Esophagus muscularis mucosa (tissue), 3 donors: ENCODE data around the gene PIP5K1A.

Experiments used
- POLR2A ChIP-seq: fragments of 450-650 bp; IDR thresholded peaks from one replicate; pipeline ENCODE4 v1.6.1; 2017; ENCODE audit warnings: antibody characterized with exemption, moderate library complexity, mild to moderate bottlenecking, low read depth
- POLR2AphosphoS5 ChIP-seq, 2 donors: sonication (generic); formaldehyde crosslinking; IDR thresholded peaks; one replicate each; pipeline ENCODE4 v1.6.1; 2017; ENCODE audit warnings: antibody characterized with exemption in 2 of 2
- TF ChIP-seq, protein P1 (sequence below), 3 experiments: fragments of 200-600 bp in 2 of 3; fragments of 450-650 bp in 1 of 3; sonication (generic) in 2 of 3; IDR thresholded peaks; one replicate each; pipeline ENCODE4 v1.5.1; 2017 to 2019; ENCODE audit warnings: antibody characterized with exemption in 3 of 3, mild to moderate bottlenecking in 2 of 3, moderate library complexity in 1 of 3

DNA sequence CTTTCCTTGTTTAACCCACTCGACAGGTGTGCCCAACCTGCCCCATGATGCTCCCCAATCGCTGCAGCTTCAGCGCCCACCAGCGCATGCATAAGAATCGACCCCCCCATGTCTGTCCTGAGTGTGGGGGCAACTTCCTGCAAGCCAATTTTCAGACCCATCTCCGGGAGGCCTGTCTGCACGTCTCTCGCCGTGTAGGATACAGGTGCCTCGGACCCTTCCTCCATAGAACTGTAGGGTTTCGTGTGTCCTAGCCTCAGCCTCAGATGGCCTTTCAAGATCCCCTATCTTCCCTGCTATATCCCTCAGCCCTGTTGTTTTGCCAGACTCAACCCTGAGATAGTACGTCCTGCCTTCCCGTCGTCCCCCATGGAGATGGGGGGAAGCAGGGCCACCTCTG is 90.2 kb downstream of the PIP5K1A start:
- TF ChIP-seq, protein P1, sequence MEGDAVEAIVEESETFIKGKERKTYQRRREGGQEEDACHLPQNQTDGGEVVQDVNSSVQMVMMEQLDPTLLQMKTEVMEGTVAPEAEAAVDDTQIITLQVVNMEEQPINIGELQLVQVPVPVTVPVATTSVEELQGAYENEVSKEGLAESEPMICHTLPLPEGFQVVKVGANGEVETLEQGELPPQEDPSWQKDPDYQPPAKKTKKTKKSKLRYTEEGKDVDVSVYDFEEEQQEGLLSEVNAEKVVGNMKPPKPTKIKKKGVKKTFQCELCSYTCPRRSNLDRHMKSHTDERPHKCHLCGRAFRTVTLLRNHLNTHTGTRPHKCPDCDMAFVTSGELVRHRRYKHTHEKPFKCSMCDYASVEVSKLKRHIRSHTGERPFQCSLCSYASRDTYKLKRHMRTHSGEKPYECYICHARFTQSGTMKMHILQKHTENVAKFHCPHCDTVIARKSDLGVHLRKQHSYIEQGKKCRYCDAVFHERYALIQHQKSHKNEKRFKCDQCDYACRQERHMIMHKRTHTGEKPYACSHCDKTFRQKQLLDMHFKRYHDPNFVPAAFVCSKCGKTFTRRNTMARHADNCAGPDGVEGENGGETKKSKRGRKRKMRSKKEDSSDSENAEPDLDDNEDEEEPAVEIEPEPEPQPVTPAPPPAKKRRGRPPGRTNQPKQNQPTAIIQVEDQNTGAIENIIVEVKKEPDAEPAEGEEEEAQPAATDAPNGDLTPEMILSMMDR (IDR thresholded peaks at IDR 0.05) = no peak
- no peak for TF ChIP-seq POLR2AphosphoS5 (IDR thresholded peaks at IDR 0.05)
- TF ChIP-seq POLR2A = no peak
